Ovary (tissue), 9 donors: Measurements from ENCODE around the gene MIA3. TPM values are rescaled to one million over a fixed set of nuclear protein-coding genes. Genes with fewer than 3 reads are reported as not detected.

Experiments
- DNase-seq, 5 donors: peaks; one replicate each; pipeline ENCODE4 v3.0.0-alpha.2; 2019 to 2020
- H3K27ac ChIP-seq, 2 donors: fragments of 200-600 bp; one replicate each; pipeline versions ENCODE4 v1.5.1 to v1.8.0; 2019 to 2022
- H3K27me3 ChIP-seq: fragments of 200-600 bp; one replicate; pipeline ENCODE4 v1.8.0; 2022
- H3K36me3 ChIP-seq: fragments of 200-600 bp; sonication (generic); one replicate; pipeline ENCODE4 v1.5.1; 2019
- H3K4me1 ChIP-seq: one replicate; pipeline ENCODE4 v1.8.1; 2013; ENCODE audit warnings: mild to moderate bottlenecking, moderate library complexity; ENCODE audit not compliant: insufficient read depth
- H3K4me3 ChIP-seq: fragments of 200-600 bp; sonication (generic); one replicate; pipeline ENCODE4 v1.5.1; 2017
- H3K9me3 ChIP-seq, 2 donors: fragments of 200-600 bp in 1 of 2; sonication (generic) in 1 of 2; one replicate each; pipeline versions ENCODE4 v1.5.1 to v1.8.1; 2013 to 2019; ENCODE audit warnings: mild to moderate bottlenecking in 1 of 2, moderate library complexity in 1 of 2
- EP300 ChIP-seq: sonication (generic); formaldehyde crosslinking; IDR thresholded peaks from one replicate; pipeline ENCODE4 v1.6.1; 2017; ENCODE audit warnings: antibody characterized with exemption
- POLR2A ChIP-seq: fragments of 450-650 bp; IDR thresholded peaks from one replicate; pipeline ENCODE4 v1.6.1; 2017; ENCODE audit warnings: antibody characterized with exemption, mild to moderate bottlenecking, moderate library complexity
- WGBS, 3 donors: extraction: QIAGEN DNeasy Blood & Tissue Kit in 1 of 3; methylation state at CpG; one replicate each; pipeline versions ENCODE4 v1.1.5 to v1.1.7; 2013 to 2017; 5-methylcytosine and 5-hydroxymethylcytosine counted together
- intact Hi-C, 4 donors: fragments of 100-400 bp; cut with DNase I; formaldehyde crosslinking; loops; one replicate each; pipeline versions ENCODE4 v1.11.0 to v1.15.1; 2022 to 2023
- polyA plus RNA-seq, 2 donors: library from polyadenylated mRNA; stranded (reverse); fragments of 200-250 nt in 1 of 2; fragments of 350-450 nt in 1 of 2; fragmentation: Illumina TruSeq in 1 of 2; extraction: RNeasy Lipid Tissue Mini Kit (QIAGEN cat#74804) in 1 of 2; gene quantifications; one replicate each; pipeline ENCODE4 v1.2.3, GENCODE V29; 2013 to 2014
- total RNA-seq, 7 donors: library from RNA; depleted of rRNA in 2 of 7; stranded (reverse); fragments of >200 nt in 2 of 7; fragmentation: NEBNext Ultra II Directional in 3 of 7; extraction: Animal tissue kit (Norgen Biotek cat#: 25700) in 3 of 7; gene quantifications; one replicate each; pipeline versions ENCODE4 v1.1.0 to v1.2.4, GENCODE V29; 2016 to 2023
- TF ChIP-seq, protein P1 (sequence below), 3 donors: fragments of 450-650 bp in 2 of 3; fragments of 200-600 bp in 1 of 3; IDR thresholded peaks; one replicate each; pipeline versions ENCODE4 v1.5.1 to v1.8.0; 2016 to 2022; ENCODE audit warnings: antibody characterized with exemption in 3 of 3, mild to moderate bottlenecking in 1 of 3
- donor health status: DM: no; HTN: no; CAD: no; lungs with moderate emphysema.
- donor health status: DM: no; HTN: no; CAD: no.
- donor health status: Bipolar disorder and iron deficiency.
- donor health status: DM: yes; HTN: yes; CAD: no.
- donor health status: DM: no; HTN: no; CAD: no.
- donor health status: DM: yes; HTN: yes; CAD: no.

Gene MIA3
- total and polyA plus RNA-seq, 9 donors: 31.9 to 64.0 (median 56.8) TPM

DNA sequence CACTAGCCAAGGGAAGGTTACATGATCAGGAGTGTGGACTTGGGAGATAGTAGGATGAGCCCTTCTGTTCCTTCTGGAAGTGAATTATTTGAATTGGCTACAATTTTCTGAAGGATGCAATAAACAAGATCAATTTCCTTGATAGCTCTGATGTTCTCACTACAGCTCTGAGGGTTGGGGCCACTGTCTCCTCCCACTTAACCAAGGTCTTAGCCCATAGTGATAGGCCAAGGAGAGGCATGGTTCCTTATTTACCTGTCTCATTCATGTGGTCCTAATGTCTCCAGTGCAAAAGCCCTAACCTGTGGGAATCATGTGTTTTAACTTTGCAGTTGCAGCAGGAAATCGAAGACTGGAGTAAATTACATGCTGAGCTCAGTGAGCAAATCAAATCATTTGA lies 34.8 kb downstream of the MIA3 start:
- intact Hi-C loops: no loop called here
- H3K27ac ChIP-seq: no peak overlapping the region
- no peaks in the 10 kb centered on the region for H3K4me1 ChIP-seq
- no peaks in the 10 kb centered on the region for H3K27me3 ChIP-seq
- H3K4me3 ChIP-seq: no peak overlapping the region
- no peak for DNase-seq
- no peaks in the 10 kb centered on the region for H3K36me3 ChIP-seq
- no peak for TF ChIP-seq POLR2A
- TF ChIP-seq, protein P1, sequence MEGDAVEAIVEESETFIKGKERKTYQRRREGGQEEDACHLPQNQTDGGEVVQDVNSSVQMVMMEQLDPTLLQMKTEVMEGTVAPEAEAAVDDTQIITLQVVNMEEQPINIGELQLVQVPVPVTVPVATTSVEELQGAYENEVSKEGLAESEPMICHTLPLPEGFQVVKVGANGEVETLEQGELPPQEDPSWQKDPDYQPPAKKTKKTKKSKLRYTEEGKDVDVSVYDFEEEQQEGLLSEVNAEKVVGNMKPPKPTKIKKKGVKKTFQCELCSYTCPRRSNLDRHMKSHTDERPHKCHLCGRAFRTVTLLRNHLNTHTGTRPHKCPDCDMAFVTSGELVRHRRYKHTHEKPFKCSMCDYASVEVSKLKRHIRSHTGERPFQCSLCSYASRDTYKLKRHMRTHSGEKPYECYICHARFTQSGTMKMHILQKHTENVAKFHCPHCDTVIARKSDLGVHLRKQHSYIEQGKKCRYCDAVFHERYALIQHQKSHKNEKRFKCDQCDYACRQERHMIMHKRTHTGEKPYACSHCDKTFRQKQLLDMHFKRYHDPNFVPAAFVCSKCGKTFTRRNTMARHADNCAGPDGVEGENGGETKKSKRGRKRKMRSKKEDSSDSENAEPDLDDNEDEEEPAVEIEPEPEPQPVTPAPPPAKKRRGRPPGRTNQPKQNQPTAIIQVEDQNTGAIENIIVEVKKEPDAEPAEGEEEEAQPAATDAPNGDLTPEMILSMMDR (IDR thresholded peaks at IDR 0.05): no peak
- TF ChIP-seq EP300: no peak
- WGBS, 3 donors: 93 to 96% (median 94%) methylated on average over 1 of the region's 1 CpG
- H3K9me3 ChIP-seq: no peaks in the 10 kb centered on the region

DNA sequence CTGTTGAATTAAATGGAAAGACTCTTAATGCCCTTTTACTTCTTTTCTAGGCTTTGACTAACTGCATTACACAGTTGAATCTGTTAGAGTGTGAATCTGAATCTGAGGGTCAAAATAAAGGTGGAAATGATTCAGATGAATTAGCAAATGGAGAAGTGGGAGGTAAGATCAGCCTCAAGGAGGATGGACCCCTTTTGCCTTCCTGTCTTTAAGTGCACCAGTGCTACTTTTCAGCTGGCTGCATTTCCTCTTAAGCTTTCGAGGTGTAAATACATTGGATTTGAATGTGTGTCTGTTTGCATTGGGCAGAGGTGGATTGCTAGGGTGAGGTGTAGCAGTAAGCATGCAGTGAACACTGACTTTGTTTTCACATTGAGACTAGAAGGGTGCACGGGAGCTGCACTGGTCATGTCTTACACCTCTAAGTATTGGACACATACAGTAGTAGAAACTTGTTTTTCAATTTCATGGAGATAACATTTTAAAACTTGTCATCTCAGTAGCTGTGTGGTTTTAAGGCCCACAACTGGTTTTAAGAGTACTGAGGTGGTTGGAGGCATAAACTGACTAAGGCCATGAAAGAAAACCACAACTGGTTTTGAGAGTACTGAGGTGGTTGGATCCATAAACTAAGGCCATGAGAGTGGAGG lies 35.4 kb downstream of the MIA3 start:
- no peak overlapping the region for H3K4me3 ChIP-seq

DNA sequence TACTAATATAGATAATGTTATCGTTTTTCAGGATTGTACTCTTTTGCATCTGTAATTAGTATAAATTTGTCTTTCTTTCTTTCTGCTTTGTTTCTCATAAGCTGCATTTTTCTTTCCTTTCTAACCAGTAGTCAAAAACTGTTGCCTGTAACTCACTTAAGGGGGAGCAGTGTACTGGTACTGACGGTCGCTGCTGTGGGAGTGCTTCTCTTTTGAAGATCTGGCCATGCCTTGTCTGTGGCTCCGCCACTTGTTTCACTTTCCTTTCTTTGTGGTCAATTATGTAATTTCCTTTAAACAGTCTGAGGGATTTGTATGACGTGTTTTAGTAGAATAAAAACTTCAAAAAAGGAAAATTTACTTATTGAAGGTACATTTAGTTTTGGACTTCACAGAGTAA lies 37.0 kb downstream of the MIA3 start:
- intact Hi-C loops: no loop called here

More for the DNA sequence above, 35.4 kb downstream of the MIA3 start:
- 94 to 97% (median 97%) methylated on average over 2 of the region's 2 CpGs for WGBS, 3 donors
- no peak for DNase-seq
- no peaks in the 10 kb centered on the region for H3K36me3 ChIP-seq
- H3K27ac ChIP-seq: no peak overlapping the region
- no peaks in the 10 kb centered on the region for H3K9me3 ChIP-seq
- no peaks in the 10 kb centered on the region for H3K4me1 ChIP-seq
- no peaks in the 10 kb centered on the region for H3K27me3 ChIP-seq
- intact Hi-C loops: no loop called here
- TF ChIP-seq, protein P1 (IDR thresholded peaks at IDR 0.05): no peak
- TF ChIP-seq EP300 (no peak), POLR2A (no peak)

DNA sequence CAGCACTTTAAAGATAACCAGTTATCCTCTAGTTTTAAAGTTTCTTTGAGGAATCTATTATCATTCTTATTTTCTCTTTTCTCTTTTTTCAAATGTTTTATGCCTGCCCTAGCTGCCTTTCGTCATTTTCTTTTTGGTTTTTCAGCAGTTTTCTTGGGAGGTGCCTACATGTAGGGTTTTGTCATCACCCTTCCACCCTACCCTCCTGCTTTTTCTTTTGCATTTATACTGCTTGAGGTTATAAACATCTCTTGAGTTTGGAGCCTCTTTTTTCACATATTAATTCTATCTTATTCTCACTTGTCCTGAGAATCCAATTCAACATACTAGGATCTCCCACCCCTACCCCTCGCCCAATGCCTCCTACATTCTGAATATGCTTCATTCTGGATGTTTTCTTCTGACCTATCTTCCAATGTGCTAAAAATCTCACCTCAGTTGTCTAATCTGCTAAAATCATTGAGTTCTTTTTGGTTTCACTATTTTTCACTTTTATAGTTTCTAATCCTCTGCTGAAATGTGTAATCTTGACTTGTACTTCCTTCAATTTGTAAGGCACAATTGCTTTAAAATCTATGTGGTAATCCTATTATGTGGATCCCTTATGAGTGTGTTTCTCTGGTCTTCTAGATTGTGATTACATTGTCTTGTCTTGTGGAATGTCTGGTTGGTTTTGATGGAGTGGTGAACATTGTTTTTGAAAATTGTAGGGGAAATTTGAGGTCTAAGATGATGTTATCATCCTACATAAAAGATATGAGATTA lies 38.7 kb downstream of the MIA3 start:
- TF ChIP-seq, protein P1 (IDR thresholded peaks at IDR 0.05): no peak
- TF ChIP-seq POLR2A: no peak
- no peak for TF ChIP-seq EP300
- Histone ChIP-seq H3K4me3 (no peak overlapping the region), H3K36me3 (no peaks in the 10 kb centered on the region), H3K27ac (no peak overlapping the region), H3K4me1 (no peaks in the 10 kb centered on the region), H3K9me3 (no peaks in the 10 kb centered on the region), H3K27me3 (no peaks in the 10 kb centered on the region)
- intact Hi-C loops: no loop called here
- DNase-seq: no peak
- WGBS, 3 donors: 97 to 98% (median 98%) methylated on average over 2 of the region's 2 CpGs

More for the DNA sequence above, 37.0 kb downstream of the MIA3 start:
- H3K27ac ChIP-seq: no peak overlapping the region
- no peaks in the 10 kb centered on the region for H3K27me3 ChIP-seq
- no peak overlapping the region for H3K4me3 ChIP-seq
- 37 to 59% (median 38%) methylated on average over 5 of the region's 5 CpGs for WGBS, 3 donors
- no peaks in the 10 kb centered on the region for H3K4me1 ChIP-seq
- no peaks in the 10 kb centered on the region for H3K36me3 ChIP-seq
- no peaks in the 10 kb centered on the region for H3K9me3 ChIP-seq
- no peak for DNase-seq
- TF ChIP-seq, protein P1 (IDR thresholded peaks at IDR 0.05): no peak
- TF ChIP-seq POLR2A (no peak), EP300 (no peak)
